Activated gamma-delta T cell treated with anti-CD3 and anti-CD28 coated beads, Interleukin-2, amount 50 U/mL, for 16 hours (primary cell): ENCODE measurements around the gene EIF4E2.

Experiments used
- DNase-seq: peaks from one replicate; pipeline ENCODE4 v3.0.0-alpha.2; 2020; ENCODE audit warnings: low read depth

The EIF4E2 gene

DNA sequence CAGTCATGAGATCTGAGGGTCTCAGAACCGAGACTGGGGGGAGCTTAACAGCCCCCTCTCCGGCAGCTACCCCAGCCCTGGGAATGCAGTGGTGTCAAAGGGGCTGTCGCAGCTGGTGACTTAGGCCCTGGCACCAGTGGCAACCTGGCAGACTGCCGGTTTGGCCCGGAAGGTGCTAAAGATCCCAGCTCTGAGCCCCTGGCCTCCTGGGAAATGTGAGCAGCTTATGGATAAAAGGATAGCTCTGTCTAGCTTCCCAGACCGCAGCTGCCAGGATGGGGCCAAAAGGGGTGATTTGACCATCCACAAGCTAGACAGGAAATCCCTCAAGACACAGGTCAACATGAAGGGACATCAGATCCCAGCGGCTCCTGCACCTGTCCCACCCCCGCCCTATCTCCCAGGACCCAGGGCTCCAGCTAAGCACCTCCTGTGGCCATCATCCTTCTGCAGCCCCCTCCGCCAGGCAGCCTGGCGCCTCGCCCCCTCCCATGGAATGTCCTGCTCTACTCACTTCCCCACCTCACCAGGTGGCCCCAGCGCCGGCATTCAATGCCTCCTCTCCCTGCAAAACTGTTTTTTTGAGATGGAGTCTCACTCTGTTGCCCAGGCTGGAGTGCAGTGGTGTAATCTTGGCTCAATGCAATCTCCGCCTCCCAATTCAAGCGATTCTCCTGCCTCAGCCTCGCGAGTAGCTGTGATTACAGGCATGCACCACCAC lies 49.7 kb downstream of the EIF4E2 start:
- no peak for DNase-seq

DNA sequence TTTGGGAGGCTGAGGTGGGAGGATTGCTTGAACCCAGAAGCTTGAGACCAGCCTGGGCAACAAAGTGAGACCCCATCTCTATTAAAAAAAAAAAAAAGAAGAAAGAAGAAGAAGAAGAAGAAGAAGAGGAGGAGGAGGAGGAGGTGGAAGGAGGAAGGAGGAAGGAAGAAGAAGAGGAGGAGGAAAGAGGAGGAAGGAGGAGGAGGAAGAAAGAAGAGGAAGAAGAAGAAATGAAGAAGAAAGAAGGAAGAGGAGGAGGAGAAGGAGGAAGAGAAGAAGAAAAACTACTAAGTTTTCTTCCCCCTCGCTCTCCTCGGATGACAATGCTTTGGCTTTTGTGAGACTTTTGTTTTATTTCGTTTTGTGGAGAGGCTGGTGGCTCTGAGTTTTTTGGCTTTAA lies 52.8 kb downstream of the EIF4E2 start:
- DNase-seq, result no peak

DNA sequence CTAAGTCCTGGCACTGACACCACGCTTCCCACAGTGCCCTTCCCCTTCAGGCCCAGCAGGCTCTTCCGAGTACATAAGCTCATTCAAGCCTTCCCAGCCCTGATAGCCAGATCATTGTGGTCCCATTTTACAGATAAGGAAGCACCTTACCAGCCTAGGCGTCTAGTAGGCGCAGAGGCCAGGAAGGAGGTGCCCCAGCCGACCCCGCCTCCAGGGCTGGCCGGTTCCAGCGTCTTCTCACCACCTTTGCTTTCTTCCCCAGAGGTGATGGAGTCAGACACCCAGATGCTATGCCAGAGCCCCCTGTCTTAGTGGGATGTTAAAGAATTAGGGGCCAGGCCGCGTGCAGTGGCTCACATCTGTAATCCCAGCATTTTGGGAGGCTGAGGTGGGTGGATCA lies 54.0 kb downstream of the EIF4E2 start:
- DNase-seq, result no peak

DNA sequence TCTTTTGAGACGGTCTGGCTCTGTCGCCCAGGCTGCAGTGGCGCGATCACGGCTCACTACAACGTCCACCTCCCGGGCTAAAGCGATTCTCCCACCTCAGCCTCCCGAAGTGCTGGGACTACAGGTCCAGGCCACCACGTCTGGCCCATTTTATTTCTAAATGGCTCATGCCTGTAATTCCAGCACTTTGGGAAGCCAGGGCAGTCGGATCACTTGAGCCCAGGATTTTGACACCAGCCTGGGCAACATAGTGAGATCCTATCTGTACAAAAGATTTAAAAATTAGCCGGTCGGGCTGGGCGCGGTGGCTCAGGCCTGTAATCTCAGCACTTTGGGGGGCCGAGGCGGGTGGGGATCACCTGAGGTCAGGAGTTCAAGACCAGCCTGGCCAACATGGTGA lies 56.5 kb downstream of the EIF4E2 start:
- no peak for DNase-seq

DNA sequence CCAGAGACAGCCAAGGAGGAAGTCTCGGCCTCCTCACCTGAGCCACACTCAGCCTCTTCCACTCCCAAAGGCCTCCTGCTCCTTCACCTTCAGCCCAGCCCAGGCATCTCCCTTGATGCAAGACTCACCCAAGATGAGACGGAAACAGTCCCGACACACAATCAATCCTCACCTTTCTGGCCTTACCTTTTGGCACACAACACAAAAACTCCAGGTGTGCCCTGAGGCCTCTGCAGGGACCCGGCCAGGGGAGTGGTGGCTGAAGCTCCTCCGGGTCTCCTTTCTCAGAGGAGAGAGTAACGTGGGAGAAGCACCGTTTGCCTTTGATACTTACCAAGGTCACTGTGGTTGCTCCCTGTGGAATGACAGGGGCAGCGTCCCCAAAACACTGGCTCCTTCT lies 59.1 kb downstream of the EIF4E2 start:
- DNase-seq, result no peak

DNA sequence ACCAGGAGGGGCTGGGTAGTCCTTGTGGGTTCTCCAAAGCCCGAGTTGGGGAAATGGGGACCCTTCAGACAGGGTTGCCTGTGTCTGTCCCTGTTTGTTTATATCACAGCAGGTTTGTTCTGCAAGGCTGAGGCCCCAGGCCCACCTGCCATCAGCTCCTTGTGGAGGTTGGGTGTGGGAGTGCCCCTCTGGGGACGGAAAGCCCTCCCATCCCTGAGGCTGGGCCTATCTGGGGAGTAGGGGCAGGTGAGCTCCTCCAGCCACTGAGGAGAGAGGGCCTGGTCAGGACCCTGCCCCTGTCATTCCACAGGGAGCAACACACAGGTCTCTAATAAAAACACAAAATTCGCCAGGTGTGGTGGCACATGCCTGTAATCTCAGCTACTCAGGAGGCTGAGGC lies 59.6 kb downstream of the EIF4E2 start:
- no peak for DNase-seq

DNA sequence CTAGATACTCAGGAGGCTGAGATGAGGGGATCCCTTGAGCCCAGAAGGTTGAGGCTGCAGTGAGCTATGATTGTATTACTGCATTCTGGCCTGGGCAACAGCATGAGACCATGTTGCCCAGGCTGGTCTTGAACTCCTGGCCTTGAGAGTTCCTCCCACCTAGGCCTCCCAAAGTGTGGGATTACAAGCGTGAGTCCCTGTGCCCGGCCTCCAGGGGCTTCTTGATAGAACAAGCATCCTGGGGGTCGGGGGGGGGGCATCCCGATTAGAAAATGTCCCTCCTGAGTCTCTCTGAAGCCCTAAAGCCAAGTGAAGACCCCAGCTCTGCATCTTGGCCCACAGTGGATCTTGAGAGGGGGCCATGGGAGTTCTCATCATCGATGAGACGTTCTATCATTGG lies 60.6 kb downstream of the EIF4E2 start:
- no peak for DNase-seq

DNA sequence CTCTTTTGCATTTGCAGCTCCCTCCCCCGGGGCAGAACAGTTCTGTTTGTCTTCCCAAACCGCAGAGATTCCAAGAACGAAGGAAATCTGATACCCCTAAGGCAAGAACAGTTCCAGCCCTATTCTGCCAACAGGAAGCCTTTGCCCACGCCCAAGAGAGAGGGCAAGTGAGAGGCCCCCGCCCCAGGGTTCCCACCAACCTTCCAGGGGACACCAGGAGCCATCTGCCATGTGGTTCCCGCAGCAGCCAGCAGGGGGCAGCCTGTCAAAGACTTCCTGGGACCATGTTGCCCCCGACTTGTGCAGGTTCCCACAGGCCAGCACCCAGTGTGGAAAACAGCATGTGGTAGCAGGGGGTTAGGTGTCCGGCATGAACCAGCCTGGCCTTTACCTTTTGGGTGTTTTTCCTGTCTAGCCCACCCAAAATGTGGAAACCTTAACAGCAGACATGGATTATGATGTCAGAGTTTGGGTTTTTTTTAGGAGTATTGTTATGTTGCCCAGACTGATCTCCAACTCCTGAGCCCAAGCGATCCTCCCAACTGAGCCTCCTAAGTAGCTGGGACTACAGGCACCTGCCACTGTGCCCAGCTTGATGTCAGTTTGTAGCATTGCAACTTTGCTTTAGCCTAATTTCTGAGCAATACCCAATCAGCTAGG lies 61.2 kb downstream of the EIF4E2 start:
- peak; percentile 54 for DNase-seq

DNA sequence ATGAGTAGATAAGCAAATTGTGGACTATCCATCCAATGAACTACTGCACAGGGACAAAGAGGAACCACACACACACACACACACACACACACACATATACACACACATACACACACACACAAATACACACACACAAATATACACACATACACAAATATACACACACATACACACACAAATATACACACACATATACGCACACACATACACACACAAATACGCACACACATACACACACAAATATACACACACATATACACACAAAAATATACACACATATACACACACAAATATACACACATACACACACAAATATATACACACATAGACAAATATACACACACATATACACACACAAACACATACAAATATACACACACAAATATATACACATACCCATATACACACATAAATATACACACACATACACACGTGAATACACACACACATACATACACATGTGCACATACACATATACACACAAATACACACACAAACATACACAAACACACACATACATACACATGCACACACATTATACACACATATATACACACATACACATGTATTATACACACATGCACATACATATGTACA lies 63.1 kb downstream of the EIF4E2 start:
- no peak for DNase-seq

DNA sequence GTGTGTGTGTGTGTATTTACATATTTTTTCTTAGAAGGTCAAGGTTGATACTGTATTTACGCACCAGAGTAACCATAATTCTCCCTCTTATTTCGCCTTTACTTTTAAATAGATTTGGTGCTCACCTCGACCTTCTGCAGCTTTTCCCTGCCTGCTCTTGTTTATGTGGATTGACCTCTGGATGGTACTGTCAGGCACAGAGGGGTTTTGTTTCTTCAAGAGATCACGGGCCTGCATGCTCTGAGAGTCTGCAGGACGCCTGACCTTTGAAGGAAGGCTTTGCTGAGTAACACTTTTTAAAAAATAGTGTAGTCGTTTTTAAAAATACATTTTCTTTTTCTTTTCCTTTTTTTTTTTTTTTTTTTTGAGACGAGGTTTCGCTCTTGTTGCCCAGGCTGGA lies 64.8 kb downstream of the EIF4E2 start:
- DNase-seq, result no peak
